Activated naive CD4-positive, alpha-beta T cell treated with anti-CD3 and anti-CD28 coated beads for 36 hours (primary cell): ENCODE data around the gene SLC2A8. TPM values are rescaled to one million over a fixed set of nuclear protein-coding genes. Genes with fewer than 3 reads are reported as not detected.

Experiments used
- CTCF ChIA-PET: fragments of 350-600 bp; sonication (Branson Sonifier 250); formaldehyde crosslinking; loops from one replicate; lab custom pipeline; 2021; ENCODE audit warnings: antibody characterized with exemption; lab: Charles Lee
- DNase-seq: peaks from one replicate; pipeline ENCODE4 v3.0.0-alpha.2; 2020
- H3K27ac Mint-ChIP-seq: one replicate; pipeline ENCODE4 v1.8.0; 2021; ENCODE audit warnings: mild to moderate bottlenecking, mixed read lengths
- H3K27me3 Mint-ChIP-seq: one replicate; pipeline ENCODE4 v1.8.0; 2021; ENCODE audit warnings: low read depth, mixed read lengths
- H3K36me3 Mint-ChIP-seq: one replicate; pipeline ENCODE4 v1.8.0; 2021; ENCODE audit warnings: low read depth, mixed read lengths
- H3K4me1 Mint-ChIP-seq: one replicate; pipeline ENCODE4 v1.8.0; 2021; ENCODE audit warnings: low read depth, mixed read lengths
- H3K4me3 Mint-ChIP-seq: one replicate; pipeline ENCODE4 v1.8.0; 2021; ENCODE audit warnings: mild to moderate bottlenecking, moderate library complexity, mixed read lengths
- H3K9me3 Mint-ChIP-seq: one replicate; pipeline ENCODE4 v1.8.0; 2021; ENCODE audit warnings: mixed read lengths
- intact Hi-C: fragments of 100-400 bp; cut with micrococcal nuclease; formaldehyde crosslinking; loops from one replicate; pipeline ENCODE4 v1.15.1; 2023
- total RNA-seq, 2 experiments: library from RNA; stranded (reverse); gene quantifications; one replicate each; pipeline ENCODE4 v1.2.3, GENCODE V29; 2021

Gene SLC2A8, protein sequence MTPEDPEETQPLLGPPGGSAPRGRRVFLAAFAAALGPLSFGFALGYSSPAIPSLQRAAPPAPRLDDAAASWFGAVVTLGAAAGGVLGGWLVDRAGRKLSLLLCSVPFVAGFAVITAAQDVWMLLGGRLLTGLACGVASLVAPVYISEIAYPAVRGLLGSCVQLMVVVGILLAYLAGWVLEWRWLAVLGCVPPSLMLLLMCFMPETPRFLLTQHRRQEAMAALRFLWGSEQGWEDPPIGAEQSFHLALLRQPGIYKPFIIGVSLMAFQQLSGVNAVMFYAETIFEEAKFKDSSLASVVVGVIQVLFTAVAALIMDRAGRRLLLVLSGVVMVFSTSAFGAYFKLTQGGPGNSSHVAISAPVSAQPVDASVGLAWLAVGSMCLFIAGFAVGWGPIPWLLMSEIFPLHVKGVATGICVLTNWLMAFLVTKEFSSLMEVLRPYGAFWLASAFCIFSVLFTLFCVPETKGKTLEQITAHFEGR
- total RNA-seq = 1 to 10 TPM; 3.4 TPM

DNA sequence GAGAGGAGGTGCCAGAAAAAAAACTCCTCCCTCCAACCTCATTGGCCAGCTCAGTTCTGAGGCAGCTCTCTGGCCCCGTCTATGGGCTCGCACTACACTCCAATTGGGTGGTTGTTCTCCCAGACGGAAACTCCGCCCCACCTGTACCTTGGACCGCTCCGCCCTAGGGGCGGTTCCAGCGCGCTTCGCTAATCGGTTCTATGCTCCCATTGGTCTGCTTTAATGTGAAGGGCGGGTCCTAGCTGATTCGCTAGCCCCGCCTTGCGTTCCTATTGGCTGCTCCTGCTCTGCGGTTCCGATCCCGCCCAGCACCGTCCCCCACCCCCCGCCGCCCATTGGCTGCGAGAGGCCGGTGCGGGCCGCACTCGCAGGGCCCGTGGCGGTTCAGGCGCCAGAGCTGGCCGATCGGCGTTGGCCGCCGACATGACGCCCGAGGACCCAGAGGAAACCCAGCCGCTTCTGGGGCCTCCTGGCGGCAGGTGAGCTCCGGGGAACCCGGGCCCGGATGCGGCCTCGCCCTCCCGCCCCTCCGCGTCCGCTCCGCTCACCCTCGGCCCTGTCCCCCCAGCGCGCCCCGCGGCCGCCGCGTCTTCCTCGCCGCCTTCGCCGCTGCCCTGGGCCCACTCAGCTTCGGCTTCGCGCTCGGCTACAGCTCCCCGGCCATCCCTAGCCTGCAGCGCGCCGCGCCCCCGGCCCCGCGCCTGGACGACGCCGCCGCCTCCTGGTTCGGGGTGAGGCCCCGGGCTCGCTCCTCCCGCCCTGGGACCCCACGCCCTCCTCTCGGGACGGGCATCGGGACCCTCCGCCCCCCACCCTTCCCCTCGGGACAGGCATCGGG is at the start of gene SLC2A8:
SLC2A8 (plus strand) TSS at position 362 of the 838 bp plus-strand sequence; CDS start at position 424, 62 bp downstream.
- Mint-ChIP-seq H3K4me3 (peak within 1 kb of the TSS; percentile 61), H3K27me3 (peaks cover 74% of the 10 kb centered on the region), H3K4me1 (peaks cover 9% of the 10 kb centered on the region), H3K36me3 (no peaks in the 10 kb centered on the region), H3K9me3 (no peaks in the 10 kb centered on the region), H3K27ac (no peak within 1 kb of the TSS)
- peak; percentile 92 for DNase-seq
- CTCF ChIA-PET = interaction anchor here (0.8 to 1.7 kb wide), 6 partner anchors 9 to 182 kb away, joined by 3 to 6 read pairs (median 4); partner anchors contain the start of gene ZNF79
- intact Hi-C loops = loop anchor here (1.0 to 5.0 kb wide), 5 partner anchors 9 to 182 kb away; partner anchors contain the start of gene ZNF79

DNA sequence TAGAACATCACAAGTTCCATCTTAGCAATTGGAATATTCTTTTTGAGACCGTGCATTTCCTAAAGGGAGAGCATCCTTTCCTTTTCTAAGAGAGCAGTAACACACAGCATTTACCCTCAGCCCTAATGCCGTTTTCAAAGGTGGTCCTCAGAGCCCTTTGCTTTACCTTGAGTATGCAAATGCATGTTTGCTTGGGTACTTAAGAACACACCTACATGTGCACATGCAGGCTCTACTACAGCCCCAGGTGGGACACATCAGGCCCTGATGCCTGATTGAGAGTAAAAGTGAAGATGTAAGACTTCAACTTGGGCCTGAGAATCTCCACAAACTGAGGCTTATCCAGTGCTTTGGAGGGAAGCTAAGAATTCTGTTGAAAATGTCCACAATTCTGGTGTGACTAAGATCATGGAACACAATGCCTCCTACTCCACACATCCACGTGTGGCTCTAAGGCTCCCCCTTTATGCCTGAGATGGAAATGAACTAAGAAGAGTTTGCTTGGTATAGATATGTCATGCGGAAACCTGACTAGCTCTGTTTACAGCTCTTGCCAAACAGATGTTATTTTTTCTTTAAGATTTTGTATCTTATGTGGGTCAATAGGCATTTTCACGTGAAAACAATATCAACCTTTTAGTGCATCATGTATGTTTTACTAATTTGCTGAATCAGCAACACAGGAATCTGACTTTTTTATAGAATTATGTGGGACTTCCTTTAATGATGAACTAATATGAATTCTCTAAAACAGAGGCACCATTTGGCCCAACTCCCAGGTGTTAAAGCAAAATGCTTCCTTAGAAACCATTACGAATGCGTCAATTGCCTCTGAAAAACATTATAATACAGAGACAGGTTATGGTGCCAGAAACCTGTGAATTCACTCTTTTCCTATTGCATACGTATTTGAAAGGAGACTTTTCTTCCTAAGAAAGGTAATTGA is 48.9 kb upstream of the SLC2A8 start:
- no peaks in the 10 kb centered on the region for H3K4me1 Mint-ChIP-seq
- H3K4me3 Mint-ChIP-seq = no peak overlapping the region
- intact Hi-C loops = loop anchor here (1.0 kb wide), 1 partner anchor 134 kb away; no protein-coding TSS in a partner anchor
- no peaks in the 10 kb centered on the region for H3K36me3 Mint-ChIP-seq
- no peak overlapping the region for H3K27ac Mint-ChIP-seq
- CTCF ChIA-PET = no interaction called here
- no peaks in the 10 kb centered on the region for H3K9me3 Mint-ChIP-seq
- DNase-seq = no peak
- peaks cover 24% of the 10 kb centered on the region for H3K27me3 Mint-ChIP-seq

DNA sequence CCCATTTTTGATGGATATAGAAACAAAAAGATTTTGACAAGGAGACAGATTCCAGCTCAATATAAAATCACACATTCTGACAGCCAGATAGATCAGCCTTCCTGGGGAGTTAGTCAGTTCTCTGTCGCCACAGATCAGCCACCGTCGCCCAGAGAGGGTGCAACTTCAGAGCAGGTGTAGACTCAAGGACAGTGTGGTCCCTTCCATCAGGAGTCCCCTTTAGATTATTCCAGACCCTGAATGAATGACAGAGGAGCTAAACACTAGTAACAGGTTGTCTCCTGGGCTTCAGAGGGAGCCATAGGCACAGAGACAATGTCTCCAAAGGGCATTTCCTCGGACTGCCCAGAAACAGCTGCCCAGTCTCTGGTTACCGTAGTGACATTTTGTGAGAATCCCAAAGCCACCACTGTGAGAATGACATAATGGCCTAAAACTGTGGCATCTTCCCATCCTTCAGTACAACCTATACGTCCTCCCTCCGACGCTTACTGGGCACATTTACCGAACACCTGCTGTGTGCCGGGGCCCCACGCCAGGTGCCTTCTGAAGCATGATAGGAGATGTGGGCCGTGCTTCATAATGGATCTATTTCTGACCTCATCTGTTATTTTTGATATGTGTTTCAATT is 47.4 kb upstream of the SLC2A8 start:
- no peaks in the 10 kb centered on the region for H3K4me1 Mint-ChIP-seq
- no peak for DNase-seq
- no peaks in the 10 kb centered on the region for H3K36me3 Mint-ChIP-seq
- intact Hi-C loops = no loop called here
- H3K27ac Mint-ChIP-seq = no peak overlapping the region
- peaks cover 27% of the 10 kb centered on the region for H3K27me3 Mint-ChIP-seq
- CTCF ChIA-PET = no interaction called here
- no peak overlapping the region for H3K4me3 Mint-ChIP-seq
- no peaks in the 10 kb centered on the region for H3K9me3 Mint-ChIP-seq

DNA sequence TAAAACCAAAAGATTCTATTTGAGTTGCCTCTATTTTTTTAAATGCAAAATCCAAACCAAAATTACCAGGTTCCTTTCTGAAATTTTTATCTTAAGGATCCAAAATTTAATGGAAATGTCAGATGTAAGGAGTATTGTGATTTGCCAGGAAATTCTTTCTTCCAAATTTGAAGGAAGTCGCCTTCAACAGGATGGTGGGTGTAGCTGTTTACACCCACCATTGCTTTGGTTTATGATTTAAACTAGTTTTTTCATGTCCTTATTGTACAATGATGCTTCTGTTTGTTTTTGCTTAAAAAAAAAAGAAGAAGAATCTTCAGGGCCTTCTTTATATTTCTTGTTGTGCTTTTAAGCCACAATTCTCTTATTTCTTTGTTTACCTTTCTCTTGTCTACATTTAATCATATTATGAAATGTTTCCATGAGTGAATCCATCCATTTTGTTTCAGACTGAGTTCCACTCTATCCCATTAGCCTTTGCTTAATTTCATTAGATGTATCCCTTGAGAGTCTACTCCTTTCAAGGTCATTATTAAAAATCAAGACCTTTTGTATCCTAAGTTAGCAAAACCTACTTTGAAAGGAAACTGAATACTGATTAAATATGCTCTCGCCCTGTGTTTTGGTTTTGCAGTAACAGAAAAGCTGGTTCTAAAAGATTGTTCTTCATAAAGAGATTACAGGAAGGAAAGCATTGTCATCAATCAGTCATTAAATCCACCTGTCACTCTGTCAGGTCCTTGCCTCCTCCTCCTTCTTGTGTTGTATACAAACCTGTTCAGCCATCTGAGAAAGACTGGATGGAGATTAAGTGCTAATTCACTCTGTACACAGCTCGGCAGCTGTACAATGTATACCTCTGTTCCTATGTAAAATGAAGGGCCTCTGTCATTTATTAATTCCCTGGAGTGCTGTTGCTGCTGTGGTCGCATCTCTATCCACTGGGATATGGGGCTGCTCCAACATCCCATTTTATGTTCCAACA is 45.5 kb upstream of the SLC2A8 start:
- H3K4me1 Mint-ChIP-seq = no peaks in the 10 kb centered on the region
- H3K36me3 Mint-ChIP-seq = no peaks in the 10 kb centered on the region
- intact Hi-C loops = loop anchor here (1.0 kb wide), 1 partner anchor 48 kb away; no protein-coding TSS in a partner anchor
- peaks cover 41% of the 10 kb centered on the region for H3K27me3 Mint-ChIP-seq
- H3K4me3 Mint-ChIP-seq = no peak overlapping the region
- H3K27ac Mint-ChIP-seq = no peak overlapping the region
- no peaks in the 10 kb centered on the region for H3K9me3 Mint-ChIP-seq
- DNase-seq = no peak
- CTCF ChIA-PET = interaction anchor here (0.6 kb wide), 1 partner anchor 104 kb away, joined by 5 read pairs; no protein-coding TSS in a partner anchor

DNA sequence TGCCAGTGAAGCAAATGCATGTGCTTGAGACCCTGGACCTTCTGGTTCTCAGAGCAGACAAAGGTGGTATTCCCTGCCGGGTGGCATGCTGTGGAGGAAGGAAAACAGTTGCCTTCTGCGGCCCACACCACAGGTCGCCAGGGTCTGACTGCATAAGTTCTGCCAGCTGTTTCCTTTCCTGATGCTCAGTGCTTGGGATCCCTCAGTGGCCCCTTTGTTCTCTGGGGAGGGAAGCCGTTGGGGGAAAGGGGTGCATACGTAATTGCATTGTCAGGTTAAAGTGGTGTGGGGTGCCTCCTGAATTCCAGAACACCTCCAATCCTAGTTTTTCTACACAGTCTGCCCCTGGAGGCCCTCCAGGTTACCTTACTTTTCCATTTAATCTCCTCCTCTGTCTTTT is 43.1 kb upstream of the SLC2A8 start:
- H3K27me3 Mint-ChIP-seq = peaks cover 37% of the 10 kb centered on the region
- H3K27ac Mint-ChIP-seq = no peak overlapping the region
- intact Hi-C loops = no loop called here
- H3K36me3 Mint-ChIP-seq = no peaks in the 10 kb centered on the region
- no peak for DNase-seq
- H3K4me3 Mint-ChIP-seq = no peak overlapping the region
- H3K4me1 Mint-ChIP-seq = no peaks in the 10 kb centered on the region
- CTCF ChIA-PET = no interaction called here
- no peaks in the 10 kb centered on the region for H3K9me3 Mint-ChIP-seq

DNA sequence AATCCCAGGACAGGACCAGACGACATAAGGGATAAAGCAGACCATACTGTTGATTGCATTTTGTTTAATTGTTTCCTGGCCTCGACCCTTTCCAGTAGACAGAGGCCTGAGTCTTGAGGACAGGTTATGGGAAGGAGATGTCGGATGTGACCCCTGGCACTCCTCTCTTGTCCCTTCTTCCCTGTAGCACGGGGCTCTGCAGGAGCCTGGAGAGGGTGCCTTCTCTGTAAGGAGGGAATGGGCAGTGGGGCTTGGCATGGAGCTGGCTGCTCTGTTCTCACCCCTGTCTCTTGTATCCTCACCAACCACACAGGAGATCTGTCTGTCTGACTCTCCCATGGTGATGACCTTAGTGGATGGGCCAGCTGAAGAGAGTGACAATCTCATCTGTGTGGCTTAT is 40.1 kb upstream of the SLC2A8 start:
- intact Hi-C loops = no loop called here
- H3K27me3 Mint-ChIP-seq = peaks cover 32% of the 10 kb centered on the region
- no peak for DNase-seq
- no peaks in the 10 kb centered on the region for H3K4me1 Mint-ChIP-seq
- no peak overlapping the region for H3K4me3 Mint-ChIP-seq
- H3K9me3 Mint-ChIP-seq = no peaks in the 10 kb centered on the region
- H3K27ac Mint-ChIP-seq = no peak overlapping the region
- CTCF ChIA-PET = no interaction called here
- H3K36me3 Mint-ChIP-seq = no peaks in the 10 kb centered on the region

DNA sequence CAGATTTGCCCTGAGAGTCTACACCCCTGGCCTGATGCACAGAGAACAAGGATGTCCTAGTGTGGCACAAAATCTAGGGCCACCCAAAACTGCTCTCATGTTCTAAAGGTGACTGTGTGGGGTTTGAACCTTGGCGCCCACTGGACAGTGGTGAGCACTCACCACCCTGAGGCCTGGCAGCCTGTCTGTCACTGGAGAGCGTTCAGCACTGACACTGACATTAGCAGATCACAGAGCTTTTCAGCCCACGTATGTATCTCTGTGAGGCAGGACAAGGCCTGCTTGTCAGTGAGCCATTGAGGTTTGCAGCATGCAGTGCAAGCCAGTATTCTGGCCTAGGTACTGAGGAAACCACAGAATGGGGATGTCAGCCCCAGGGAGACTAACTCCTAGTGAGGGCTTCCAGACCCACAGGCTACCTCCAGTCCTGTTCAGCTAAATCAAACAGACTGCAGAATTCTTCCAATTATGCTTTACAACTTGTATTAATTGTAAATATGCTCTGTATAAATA is 38.9 kb upstream of the SLC2A8 start:
- no peak overlapping the region for H3K27ac Mint-ChIP-seq
- no peaks in the 10 kb centered on the region for H3K36me3 Mint-ChIP-seq
- H3K4me3 Mint-ChIP-seq = no peak overlapping the region
- CTCF ChIA-PET = no interaction called here
- intact Hi-C loops = no loop called here
- no peaks in the 10 kb centered on the region for H3K9me3 Mint-ChIP-seq
- peaks cover 25% of the 10 kb centered on the region for H3K27me3 Mint-ChIP-seq
- DNase-seq = no peak
- no peaks in the 10 kb centered on the region for H3K4me1 Mint-ChIP-seq

DNA sequence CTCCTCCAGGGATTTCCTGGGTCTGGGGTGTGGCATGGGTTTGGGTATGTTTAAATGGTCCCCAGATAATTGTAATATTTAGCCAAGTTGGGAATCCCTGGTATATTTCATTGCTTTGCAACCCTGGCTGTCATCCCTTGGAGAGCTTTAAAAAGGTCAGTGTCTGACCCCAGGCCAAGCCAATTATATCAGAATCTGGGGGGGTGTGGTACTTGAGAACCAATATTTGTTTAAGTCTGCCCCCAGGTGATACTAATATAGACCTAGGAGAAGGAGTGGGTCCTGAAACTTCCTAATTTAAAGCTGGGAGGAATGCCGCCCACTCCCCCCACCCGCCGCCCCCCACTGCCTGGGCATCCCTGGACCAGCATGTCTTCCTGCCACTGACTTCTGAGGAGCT is 38.2 kb upstream of the SLC2A8 start:
- H3K9me3 Mint-ChIP-seq = no peaks in the 10 kb centered on the region
- CTCF ChIA-PET = no interaction called here
- no peaks in the 10 kb centered on the region for H3K36me3 Mint-ChIP-seq
- H3K4me1 Mint-ChIP-seq = no peaks in the 10 kb centered on the region
- H3K27me3 Mint-ChIP-seq = peaks cover 25% of the 10 kb centered on the region
- H3K27ac Mint-ChIP-seq = no peak overlapping the region
- H3K4me3 Mint-ChIP-seq = no peak overlapping the region
- DNase-seq = no peak
- intact Hi-C loops = no loop called here

DNA sequence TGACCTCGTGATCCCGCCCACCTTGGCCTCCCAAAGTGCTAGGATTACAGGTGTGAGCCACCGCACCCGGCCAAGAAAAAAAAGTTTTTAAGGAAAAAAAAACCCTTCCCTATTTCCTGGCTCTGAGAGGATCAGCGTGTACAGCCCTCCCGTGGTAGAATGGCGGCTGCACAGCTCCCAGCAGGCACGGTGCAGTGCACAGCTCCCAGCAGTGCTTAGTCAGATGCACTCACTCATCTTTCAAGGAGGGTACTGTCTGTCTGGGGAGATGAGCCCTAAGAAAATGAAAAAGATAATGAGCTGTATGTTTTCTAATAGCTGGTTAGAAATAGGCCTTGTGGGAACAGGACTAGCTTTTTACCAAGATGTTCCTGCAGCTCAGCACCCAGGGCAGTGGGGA is 36.7 kb upstream of the SLC2A8 start:
- Mint-ChIP-seq H3K4me1 (no peaks in the 10 kb centered on the region), H3K27me3 (peaks cover 23% of the 10 kb centered on the region), H3K9me3 (no peaks in the 10 kb centered on the region), H3K27ac (no peak overlapping the region), H3K36me3 (no peaks in the 10 kb centered on the region), H3K4me3 (no peak overlapping the region)
- CTCF ChIA-PET = interaction anchor here (0.6 to 1.1 kb wide), 3 partner anchors 39 to 44 kb away, joined by 3 to 8 read pairs (median 5); no protein-coding TSS in a partner anchor
- DNase-seq = no peak
- intact Hi-C loops = loop anchor here (5.0 kb wide), 1 partner anchor 37 kb away; the partner anchor contains the start of gene SLC2A8

DNA sequence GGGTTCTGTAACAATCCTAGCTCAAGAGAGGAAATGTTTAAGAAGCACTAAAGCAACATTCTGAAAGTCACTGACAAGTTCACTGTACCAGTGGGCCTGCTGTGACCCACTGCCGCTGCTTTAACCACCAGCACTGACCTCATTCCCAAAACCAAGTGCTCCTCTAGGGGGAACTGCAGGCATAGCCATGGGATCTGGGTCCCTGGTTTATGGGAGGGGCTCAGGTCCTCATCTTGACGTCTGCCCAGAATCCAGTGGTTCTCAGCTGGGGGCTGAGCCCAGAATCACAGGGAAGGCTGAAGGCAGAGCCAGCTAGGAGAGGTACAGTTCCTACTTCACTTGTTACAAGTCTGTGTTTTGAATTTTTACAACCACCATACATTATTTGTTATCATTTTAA is 36.1 kb upstream of the SLC2A8 start:
- no peak overlapping the region for H3K4me3 Mint-ChIP-seq
- peaks cover 17% of the 10 kb centered on the region for H3K27me3 Mint-ChIP-seq
- CTCF ChIA-PET = no interaction called here
- intact Hi-C loops = loop anchor here (5.0 kb wide), 1 partner anchor 36 kb away; the partner anchor contains the start of gene SLC2A8
- no peaks in the 10 kb centered on the region for H3K36me3 Mint-ChIP-seq
- no peak overlapping the region for H3K27ac Mint-ChIP-seq
- peak; percentile 27 for DNase-seq
- no peaks in the 10 kb centered on the region for H3K9me3 Mint-ChIP-seq
- H3K4me1 Mint-ChIP-seq = no peaks in the 10 kb centered on the region
